HG03571 (cell line): ENCODE results near the gene GPC1.
"Not testable (repeated sequence)": the region's sequence is repeated elsewhere in the genome, so short reads cannot be mapped to it uniquely, and the experiment has no call there.

ENCODE experiments used
- ATAC-seq: cut with Tn5 transposase; IDR thresholded peaks from one replicate; pipeline ENCODE4 v1.9.1; 2021; ENCODE audit not compliant: unreplicated experiment

The GPC1 gene, protein sequence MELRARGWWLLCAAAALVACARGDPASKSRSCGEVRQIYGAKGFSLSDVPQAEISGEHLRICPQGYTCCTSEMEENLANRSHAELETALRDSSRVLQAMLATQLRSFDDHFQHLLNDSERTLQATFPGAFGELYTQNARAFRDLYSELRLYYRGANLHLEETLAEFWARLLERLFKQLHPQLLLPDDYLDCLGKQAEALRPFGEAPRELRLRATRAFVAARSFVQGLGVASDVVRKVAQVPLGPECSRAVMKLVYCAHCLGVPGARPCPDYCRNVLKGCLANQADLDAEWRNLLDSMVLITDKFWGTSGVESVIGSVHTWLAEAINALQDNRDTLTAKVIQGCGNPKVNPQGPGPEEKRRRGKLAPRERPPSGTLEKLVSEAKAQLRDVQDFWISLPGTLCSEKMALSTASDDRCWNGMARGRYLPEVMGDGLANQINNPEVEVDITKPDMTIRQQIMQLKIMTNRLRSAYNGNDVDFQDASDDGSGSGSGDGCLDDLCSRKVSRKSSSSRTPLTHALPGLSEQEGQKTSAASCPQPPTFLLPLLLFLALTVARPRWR

GRCh38 chr2:240435457-240435947, at the start of gene GPC1:
TSS of gene GPC1 (plus strand) at chr2:240435663. CDS start at chr2:240435919, 256 bp downstream.
- peak; percentile 49 for ATAC-seq

DNA sequence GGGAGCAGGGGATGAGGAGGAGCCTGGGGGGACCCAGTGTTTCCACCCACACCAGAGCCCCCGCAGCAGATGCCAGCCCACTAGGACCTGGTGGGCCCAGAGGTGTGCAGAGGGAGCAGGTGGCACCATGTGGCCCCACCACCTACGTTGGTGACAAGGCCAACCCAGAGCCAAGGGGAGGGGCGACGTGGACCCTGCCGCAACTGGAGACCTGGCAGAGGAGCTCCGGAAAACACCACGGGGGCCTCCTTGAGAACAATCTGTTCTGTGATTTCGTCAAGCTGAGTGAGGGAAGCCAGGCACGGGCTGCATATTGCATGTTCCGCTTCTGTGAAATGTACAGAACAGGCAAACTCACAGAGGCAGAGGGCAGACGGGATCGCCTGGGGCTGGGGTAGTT, 49.1 kb upstream of the GPC1 start:
- no peak for ATAC-seq

DNA sequence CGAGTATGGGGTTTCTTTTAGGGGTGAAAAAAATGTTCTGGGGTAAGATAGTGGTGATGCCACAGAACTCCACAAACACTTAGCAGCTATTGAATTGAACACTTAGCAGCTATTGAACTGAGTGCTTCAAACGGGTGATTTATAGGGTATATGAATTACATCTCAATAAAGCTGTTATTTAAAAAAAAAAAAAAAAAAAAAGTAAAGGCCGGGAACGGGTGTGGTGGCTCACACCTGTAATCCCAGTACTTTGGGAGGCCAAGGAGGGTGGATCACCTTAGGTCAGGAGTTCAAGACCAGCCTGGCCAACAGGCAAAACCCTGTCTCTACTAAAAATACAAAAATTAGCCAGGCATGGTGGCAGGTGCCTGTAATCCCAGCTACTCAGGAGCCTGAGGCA, 48.7 kb upstream of the GPC1 start:
- ATAC-seq = not testable (repeated sequence)

- no peak for ATAC-seq
Measured at GRCh38 chr2:240387325-240387668, 48.2 kb upstream of the GPC1 start.

GRCh38 chr2:240387669-240388358, 47.6 kb upstream of the GPC1 start:
- ATAC-seq = no peak

- no peak for ATAC-seq
Measured at GRCh38 chr2:240388471-240389301, 46.8 kb upstream of the GPC1 start.

- no peak for ATAC-seq
Measured at GRCh38 chr2:240389302-240389805, 46.1 kb upstream of the GPC1 start.

DNA sequence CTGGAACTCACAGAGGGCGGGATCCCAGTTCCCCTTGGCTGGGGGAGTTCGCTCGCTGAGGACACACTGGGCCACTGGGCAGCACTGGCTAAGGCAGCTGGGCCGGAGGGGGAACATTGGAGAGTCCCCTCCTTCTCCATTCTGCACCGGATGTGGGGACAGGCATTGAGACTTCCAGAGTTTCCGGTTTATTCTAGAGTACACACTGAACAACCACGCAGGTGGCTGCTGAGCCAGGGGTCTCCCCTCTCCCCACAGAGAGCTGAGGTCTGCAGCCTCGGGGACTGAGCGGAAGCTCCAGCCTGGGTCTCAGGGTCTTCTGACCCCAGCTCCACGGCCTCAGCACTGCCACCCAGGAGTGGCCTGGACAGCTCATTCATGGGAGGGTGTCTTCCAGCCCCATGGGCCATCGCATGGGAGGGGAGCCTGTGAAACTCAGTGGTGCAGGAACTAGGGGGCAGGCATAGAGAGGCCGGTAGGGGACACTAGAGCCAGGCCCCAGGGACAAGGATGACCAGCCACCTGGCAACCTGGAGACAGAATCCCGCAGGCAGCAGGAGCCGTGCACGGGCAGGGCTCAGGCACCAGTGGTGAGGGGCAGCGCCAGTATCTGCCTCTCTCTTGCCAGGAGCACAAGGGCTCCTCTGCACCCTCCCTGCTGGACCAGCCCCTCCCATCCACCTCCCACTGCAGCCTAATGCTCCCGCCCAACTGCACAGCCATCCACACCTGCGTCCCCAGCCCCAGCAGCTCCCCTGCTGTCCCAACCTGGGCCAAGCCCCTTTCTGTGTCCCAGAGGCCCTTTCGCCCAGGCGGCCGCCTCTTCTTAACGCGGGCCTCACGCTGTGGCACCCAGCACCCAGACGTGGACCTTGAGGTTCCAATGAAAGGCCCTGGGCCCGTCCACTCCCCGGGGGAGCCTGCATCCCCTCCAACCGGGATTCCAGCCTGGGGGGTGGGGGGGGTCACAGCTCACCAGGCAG, 45.1 kb upstream of the GPC1 start:
- no peak for ATAC-seq

- no peak for ATAC-seq
Measured at GRCh38 chr2:240391111-240392051, 44.1 kb upstream of the GPC1 start.

DNA sequence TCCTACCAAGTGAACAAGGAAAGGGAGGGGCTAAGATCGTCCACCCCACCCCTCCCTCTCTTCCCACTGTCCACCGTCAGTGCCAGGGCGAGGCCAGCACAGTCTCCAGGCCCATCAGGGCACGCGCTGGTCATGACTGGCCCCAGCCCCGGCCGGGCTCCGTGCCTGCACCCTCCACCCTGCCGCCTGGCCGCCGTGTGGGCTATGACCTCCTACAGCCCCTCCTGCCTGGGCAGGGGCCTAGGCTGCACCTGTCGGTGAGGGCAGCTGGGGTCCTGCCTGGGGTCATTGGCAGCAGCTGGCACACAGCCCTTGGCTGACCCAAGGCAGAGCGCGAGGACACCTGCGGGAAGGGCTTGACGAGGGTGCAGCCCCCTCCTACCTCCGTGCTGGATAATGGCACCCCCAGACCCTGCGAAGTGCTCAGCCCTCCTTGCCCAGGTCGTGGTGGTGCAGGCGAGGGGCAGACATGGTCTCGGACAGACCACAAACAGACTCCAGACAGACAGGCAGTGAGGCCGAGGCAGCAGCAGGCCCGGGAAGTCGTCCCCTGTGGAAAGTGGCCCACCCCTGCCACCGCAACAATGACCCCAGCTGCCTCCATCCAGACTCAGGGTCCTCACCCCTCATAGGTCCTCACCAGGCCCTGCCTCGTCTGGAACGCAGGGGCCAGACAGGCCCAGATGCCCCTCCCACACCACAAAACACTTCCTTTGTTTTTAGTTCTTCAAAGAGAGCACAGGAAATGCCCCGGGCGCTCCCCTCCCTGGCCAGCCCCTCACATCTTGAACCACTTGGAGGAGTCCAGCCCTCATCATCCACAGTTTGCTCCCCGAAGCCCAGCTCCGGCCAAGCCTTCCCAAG, 43.1 kb upstream of the GPC1 start:
- ATAC-seq = no peak

GRCh38 chr2:240392948-240393830, 42.3 kb upstream of the GPC1 start:
- ATAC-seq = no peak

GRCh38 chr2:240393831-240394410, 41.5 kb upstream of the GPC1 start:
- ATAC-seq = no peak

DNA sequence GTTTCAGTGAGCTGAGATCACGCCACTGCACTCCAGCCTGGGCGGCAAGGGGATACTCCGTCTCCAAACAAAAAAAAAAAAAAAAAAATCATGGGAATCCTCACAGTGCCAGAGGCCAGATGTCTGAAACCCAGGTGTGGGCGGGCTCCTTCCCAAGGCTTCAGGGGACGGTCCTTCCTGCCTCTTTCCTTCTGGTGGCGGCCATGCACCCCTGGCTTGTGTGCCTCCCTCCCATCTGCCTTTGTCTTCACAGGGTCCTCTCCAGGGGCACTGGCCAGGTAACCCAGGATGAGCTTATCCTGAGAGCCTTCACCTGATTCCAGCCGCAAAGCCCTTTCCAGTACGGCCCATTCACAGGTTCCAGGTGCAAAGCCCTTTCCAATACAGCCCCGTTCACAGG, 40.9 kb upstream of the GPC1 start:
- ATAC-seq = no peak

- no peak for ATAC-seq
Measured at GRCh38 chr2:240395448-240395847, 40.0 kb upstream of the GPC1 start.

DNA sequence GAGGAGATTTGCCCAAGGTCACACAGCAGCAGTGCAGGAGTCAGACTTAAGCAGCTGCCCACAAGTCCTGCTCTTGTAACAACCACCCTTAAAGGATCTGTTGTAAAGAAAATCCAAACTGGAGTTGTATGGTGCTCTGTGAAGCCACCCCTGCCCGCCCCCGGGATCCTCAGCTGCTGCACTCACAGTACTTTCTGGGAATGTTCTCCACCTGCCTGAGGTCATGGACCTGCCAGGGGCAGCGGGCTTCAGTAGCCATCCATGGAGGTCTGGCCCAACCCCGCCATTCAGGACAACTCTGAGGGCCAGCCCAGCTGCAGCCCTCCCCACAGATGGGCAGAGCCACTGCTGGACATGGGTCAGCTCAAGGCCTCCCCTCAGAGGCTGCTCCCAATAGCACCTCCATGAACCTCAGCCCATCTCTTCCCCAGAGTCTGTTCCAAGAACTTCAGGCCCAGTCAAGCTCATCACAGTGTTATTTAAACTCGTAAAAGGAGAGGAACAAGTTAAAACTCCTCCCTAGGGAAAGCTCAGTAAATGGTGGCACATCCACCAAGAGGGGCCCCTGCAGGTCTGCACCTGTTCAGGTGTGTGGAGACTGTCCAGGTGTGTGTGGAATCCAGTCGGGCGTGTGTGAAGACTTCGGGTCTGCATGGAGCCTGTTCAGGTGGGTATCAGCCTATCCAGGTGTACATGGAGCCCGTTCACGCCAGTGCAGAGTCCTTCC, 39.4 kb upstream of the GPC1 start:
- ATAC-seq = no peak
